Mesenteric fat pad (tissue), 1 donor: ENCODE data around the gene UNC13A. TPM values are rescaled to one million over a fixed set of nuclear protein-coding genes. Genes with fewer than 3 reads are reported as not detected.

Experiments
- DNase-seq: peaks from one replicate; pipeline ENCODE4 v3.0.0-alpha.2; 2020; ENCODE audit warnings: low spot score
- long read RNA-seq: library from polyadenylated mRNA; unstranded; transcript quantifications from one replicate; pipeline ENCODE4 v2.0.0, GENCODE V29; 2020
- total RNA-seq: library from RNA; stranded (reverse); fragmentation: NEBNext Ultra II Directional; extraction: Animal tissue kit (Norgen Biotek cat#: 25700); gene quantifications from one replicate; pipeline ENCODE4 v1.2.1, GENCODE V29; 2021
- donor health status: DM: yes; HTN: yes; CAD: no.

UNC13A gene
- total RNA-seq, result 0.10 TPM
- long read RNA-seq, partial matches to known transcripts, result 0 of 2 reads
- long read RNA-seq, other reads (novel, unspliced or antisense), result 2 of 2 reads

DNA sequence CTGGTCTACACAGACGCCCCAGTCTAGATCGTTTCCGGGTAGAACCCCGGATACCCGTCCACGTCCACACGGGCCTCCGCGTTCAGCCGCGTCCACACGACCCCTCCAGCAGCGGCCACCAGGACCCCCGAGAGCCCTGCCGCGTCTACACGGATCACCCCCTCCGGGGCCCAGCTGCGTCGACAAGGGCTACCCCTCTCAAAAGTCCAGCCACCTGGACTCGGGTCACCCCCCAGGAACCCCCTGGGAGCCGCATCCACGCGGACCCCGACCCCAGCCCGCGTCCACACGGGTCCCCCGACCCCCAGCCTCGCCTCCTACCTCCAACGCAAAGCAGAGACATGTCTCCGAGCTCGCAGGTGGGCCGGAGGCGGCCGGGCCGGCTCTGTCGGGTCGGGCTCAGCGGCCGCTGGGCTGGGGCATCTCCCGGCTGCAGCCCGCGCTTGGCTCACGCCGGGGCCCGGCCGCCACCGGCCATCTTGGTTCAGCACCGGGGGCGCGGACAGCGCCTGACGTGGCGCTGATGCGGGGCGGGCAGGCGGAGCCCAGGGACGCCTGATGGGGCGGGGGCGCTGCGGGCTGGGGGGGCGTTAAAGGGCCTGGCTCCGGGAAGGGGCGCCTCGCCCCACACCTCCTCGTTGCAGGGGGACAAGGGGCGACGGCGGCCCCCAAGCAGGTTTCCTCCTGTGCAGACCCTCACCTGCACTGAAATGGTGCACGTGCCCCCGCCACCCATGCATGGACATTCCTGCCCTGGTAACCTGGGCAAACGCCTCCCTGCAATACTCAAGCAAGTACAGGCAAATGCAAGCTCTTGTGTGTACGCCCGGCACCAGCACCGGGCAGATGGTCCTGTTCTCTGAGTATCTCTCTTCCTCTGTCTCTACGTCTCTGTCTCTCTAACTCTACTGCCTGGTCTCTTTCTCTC lies at the start of gene UNC13A:
Gene UNC13A, minus strand, starts transcription at position 498 of the 928 bp plus-strand sequence. Its CDS starts 155 bp downstream, at position 343.
- DNase-seq, result no peak

GRCh38 chr19:17737690-17738153 lies 49.6 kb upstream of the UNC13A start:
- no peak for DNase-seq

GRCh38 chr19:17735410-17735809 lies 47.3 kb upstream of the UNC13A start:
- DNase-seq, result no peak

GRCh38 chr19:17734146-17734545 lies 46.0 kb upstream of the UNC13A start:
- no peak for DNase-seq

DNA sequence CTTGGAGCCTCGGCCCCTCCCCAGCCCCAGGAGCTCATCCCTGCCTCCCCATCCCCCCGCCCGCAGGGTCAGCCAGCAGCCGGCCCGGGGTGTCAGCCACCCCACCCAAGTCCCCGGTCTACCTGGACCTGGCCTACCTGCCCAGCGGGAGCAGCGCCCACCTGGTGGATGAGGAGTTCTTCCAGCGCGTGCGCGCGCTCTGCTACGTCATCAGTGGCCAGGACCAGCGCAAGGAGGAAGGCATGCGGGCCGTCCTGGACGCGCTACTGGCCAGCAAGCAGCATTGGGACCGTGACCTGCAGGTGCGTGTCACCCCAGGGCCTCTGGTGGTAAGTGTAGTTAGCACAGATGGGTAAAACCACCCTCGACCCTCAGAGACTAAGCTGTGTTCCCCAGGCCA lies 45.0 kb upstream of the UNC13A start:
- DNase-seq, result no peak

DNA sequence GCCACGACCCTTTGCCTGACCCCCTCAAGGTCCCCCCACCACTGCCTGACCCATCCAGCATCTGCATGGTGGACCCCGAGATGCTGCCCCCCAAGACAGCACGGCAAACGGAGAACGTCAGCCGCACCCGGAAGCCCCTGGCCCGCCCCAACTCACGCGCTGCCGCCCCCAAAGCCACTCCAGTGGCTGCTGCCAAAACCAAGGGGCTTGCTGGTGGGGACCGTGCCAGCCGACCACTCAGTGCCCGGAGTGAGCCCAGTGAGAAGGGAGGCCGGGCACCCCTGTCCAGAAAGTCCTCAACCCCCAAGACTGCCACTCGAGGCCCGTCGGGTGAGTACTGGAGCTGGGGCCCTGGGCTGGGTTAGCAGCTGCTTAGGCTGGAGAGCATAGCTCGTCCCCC lies 39.7 kb upstream of the UNC13A start:
- DNase-seq, result no peak

GRCh38 chr19:17726964-17727773 lies 39.0 kb upstream of the UNC13A start:
- no peak for DNase-seq

- no peak for DNase-seq
Measured at GRCh38 chr19:17726136-17726741, 38.1 kb upstream of the UNC13A start.

GRCh38 chr19:17725422-17726078 lies 37.4 kb upstream of the UNC13A start:
- no peak for DNase-seq

- DNase-seq, result no peak
Measured at GRCh38 chr19:17724655-17725054, 36.5 kb upstream of the UNC13A start.

DNA sequence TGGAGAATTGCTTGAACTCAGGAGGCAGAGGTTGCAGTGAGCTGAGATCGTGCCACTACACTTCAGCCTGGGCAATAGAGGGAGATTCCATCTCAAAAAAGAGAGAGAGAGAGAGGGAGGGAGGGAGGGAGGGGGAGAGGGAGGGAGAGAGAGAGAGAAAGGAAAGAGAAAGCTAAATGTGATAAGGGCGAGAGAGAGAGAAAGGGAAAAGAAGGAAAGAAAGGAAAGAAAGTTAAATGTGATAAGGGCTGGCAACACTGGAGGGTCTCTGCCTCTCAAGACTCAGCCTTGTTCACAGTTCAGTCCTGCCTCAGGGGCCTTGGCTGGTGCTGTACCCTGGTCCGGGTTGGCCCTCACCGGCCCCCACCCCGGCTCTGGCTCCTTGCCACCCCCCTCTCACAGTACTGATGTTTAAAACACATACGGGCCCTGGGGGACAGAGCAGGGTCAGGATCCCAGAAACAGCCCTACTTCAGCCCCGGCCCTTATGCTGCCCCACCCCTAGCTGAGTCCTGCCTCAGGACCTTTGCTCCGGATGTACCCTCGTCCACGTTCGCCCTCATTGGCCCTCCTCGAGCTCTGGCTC lies 34.6 kb upstream of the UNC13A start:
- DNase-seq, result no peak

GRCh38 chr19:17721821-17722220 lies 33.7 kb upstream of the UNC13A start:
- no peak for DNase-seq

DNA sequence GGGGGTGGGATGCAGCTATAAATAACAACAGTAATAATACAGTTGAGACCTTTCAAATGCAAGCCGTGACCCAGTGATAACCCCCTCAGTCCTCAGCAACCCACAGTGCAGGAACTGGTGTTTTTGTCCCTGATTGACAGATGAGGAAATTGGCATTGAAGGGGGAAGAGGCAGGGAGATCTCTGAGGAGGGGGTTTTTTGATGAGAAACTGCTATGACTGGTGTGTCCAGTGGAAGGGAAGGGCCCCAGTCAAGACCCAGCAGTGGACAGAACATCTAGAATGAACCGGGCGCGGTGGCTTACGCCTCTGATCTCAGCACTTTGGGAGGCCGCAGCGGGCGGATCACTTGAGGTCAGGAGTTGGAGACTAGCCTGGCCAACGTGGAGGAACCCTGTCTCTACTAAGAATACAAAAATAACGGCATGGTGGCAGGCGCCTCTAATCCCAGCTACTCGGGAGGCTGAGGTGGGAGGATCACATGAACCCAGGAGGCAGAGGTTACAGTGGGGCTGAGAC lies 33.0 kb upstream of the UNC13A start:
- no peak for DNase-seq

- no peak for DNase-seq
Measured at GRCh38 chr19:17720440-17720839, 32.3 kb upstream of the UNC13A start.

DNA sequence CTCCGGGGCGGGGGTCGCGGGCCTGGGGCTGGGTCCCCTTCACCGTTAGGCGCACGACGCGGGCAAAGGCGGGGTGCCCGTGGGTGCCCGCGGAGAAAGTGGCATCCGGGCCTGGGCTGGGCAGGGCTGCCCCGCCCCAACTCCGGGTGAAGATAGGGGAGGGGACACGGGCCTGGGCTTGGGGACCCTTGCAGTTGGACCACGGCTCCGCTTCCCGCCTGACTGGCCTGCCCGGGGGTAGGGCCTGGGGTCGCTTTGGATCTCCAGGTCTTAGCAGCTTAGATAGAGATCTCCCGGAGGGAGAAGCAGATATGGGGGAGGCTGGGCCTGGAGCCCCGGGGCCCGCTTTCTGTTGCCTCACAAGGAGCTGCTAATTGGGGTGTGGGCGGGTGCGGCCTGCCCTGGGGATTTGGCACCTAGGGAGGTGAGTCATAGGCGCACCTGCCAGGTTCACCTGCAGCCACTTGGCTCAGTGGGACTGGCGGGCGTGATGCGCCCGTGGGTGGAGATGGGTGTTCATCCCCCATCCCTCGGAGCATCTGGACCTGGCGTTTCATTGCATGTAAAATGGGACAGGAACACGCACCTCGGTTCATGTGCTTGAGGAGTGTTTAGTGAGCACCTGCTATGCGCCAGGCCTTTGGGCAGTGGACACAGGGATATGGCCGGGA lies 31.7 kb upstream of the UNC13A start:
- DNase-seq, result no peak

- no peak for DNase-seq
Measured at GRCh38 chr19:17718947-17719711, 31.0 kb upstream of the UNC13A start, which contains the start of gene MAP1S. TSS of gene MAP1S (plus strand) at chr19:17719480. CDS start at chr19:17719503, 23 bp downstream.

DNA sequence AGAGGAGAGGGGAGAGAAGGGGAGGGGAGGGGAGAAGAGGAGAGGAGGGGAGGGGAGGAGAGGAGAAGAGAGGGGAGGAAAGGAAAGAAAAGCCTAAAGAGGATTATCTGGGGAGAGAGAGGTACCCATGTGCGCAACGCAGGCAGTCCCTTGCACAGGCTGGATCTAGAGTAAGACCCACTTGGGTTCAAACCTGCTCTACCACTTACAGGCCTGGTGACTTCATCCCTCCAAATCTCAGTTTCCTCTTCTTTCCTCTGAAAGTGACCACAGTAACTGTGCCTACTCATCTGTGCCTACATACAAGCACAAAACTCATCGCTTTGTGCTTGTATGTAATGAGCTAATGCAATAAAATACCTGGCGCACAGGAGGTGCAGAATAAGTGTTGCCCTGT lies 30.4 kb upstream of the UNC13A start:
- no peak for DNase-seq

DNA sequence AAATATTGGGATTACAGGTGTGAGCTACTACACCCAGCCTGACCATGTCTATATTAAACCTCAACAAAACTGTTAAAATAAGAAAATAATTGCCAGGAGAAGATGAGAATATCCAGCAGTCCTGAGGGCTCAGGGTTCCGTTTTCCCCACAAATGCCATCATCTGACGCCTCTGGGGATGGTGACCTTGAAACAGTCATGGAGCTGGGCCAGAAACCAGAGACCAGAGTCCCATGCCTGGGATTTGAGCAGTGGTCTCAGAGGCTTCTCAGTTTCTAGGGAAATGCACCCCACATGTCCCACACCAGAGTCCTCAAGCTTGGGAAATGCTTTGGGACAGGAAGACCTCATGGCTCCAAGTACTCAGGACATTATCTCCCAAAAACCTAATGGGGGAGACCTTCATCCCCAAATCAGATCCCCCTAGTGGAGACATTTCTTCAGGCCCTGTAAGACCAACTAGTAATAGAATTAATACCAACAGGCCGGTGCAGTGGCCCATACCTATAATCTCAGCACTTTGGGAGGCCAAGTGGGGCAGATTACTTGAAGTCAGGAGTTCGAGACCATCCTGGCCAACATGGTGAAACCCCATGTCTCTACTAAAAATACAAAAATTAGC lies 28.3 kb upstream of the UNC13A start:
- DNase-seq, result no peak
